SK-N-MC (cell line): Measurements from ENCODE around the gene PRSS8.
"Not testable (repeated sequence)": the region's sequence is repeated elsewhere in the genome, so short reads cannot be mapped to it uniquely, and the experiment has no call there.

Source experiments
- DNase-seq: peaks from one replicate; pipeline ENCODE4 v3.0.0-alpha.2; 2011; ENCODE audit warnings: low read depth, low spot score
- H3K27ac ChIP-seq: fragments of 200-600 bp; sonication (generic); 2 replicates; pipeline ENCODE4 v1.5.1; 2016; ENCODE audit warnings: mixed run types
- H3K36me3 ChIP-seq: fragments of 200-600 bp; sonication (generic); 2 replicates; pipeline ENCODE4 v1.6.1; 2017; ENCODE audit warnings: antibody characterized with exemption, low read length, mixed read lengths; ENCODE audit not compliant: insufficient read depth
- H3K4me3 ChIP-seq: fragments of 200-600 bp; sonication (generic); 2 replicates; pipeline ENCODE4 v1.5.1; 2016
- H3K9ac ChIP-seq: fragments of 200-600 bp; sonication (generic); 2 replicates; pipeline ENCODE4 v1.8.0; 2017; ENCODE audit warnings: mixed run types, mixed read lengths; ENCODE audit not compliant: insufficient read length
- H3K9me3 ChIP-seq: fragments of 200-600 bp; sonication (generic); 2 replicates; pipeline ENCODE4 v1.6.1; 2017; ENCODE audit warnings: low read depth, mild to moderate bottlenecking, antibody characterized with exemption, low read length, moderate library complexity, mixed read lengths
- EZH2 ChIP-seq: fragments of 200-600 bp; sonication (generic); IDR thresholded peaks from one replicate; pipeline ENCODE4 v1.6.1; 2017; ENCODE audit warnings: antibody characterized with exemption
- FOXP2 ChIP-seq: optimal IDR thresholded peaks from 2 replicates; pipeline ENCODE3; 2011; ENCODE audit warnings: mild to moderate bottlenecking, moderate library complexity; ENCODE audit not compliant: insufficient read depth; ENCODE audit errors: extremely low read length, control extremely low read depth
- POLR2AphosphoS5 ChIP-seq: IDR thresholded peaks from 2 replicates; pipeline ENCODE4 v1.6.1; 2012; ENCODE audit warnings: mild to moderate bottlenecking, low read depth, low read length, borderline replicate concordance

The PRSS8 gene

DNA sequence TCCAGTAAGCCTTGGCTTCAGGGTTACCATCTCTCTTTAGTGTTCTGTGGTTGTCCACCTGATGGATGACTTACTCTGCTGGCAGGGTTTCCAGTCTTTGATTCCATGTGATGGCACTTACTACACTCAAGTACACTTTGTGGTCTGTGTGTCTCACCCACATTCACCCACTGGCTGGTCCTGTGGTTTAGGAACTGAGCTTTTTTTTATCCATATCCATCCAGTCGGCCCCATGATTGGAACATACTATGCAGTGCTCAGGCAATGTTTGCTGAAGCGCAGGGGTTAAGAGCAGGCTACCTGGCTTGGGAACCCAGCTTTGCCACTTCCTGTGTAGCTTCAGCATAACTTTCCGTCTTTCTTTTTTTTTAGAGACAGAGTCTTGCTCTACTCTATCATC lies 41.6 kb upstream of the PRSS8 start:
- no peak for DNase-seq
- Histone ChIP-seq H3K9ac (no peak overlapping the region), H3K4me3 (no peak overlapping the region), H3K36me3 (peaks cover 14% of the 10 kb centered on the region), H3K9me3 (no peaks in the 10 kb centered on the region), H3K27ac (no peak overlapping the region)
- TF ChIP-seq FOXP2 = no peak
- TF ChIP-seq EZH2 = no peak
- no peak for TF ChIP-seq POLR2AphosphoS5

DNA sequence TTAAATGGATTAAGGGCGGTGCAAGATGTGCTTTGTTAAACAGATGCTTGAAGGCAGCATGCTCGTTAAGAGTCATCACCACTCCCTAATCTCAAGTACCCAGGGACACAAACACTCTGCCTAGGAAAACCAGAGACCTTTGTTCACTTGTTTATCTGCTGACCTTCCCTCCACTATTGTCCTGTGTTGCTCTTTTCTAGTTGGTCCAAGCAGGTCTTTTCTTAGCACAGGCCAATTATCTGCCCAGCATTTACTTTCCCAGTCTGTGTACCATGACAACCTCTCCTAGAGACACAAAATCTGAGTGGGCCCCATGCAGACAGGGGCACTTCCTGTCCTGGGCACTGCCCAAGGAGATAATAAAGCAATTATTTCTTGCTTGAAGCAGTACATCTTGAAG lies 34.5 kb upstream of the PRSS8 start:
- H3K27ac ChIP-seq, H3K36me3 ChIP-seq, DNase-seq, H3K9me3 ChIP-seq, H3K9ac ChIP-seq, H3K4me3 ChIP-seq: not testable (repeated sequence)

DNA sequence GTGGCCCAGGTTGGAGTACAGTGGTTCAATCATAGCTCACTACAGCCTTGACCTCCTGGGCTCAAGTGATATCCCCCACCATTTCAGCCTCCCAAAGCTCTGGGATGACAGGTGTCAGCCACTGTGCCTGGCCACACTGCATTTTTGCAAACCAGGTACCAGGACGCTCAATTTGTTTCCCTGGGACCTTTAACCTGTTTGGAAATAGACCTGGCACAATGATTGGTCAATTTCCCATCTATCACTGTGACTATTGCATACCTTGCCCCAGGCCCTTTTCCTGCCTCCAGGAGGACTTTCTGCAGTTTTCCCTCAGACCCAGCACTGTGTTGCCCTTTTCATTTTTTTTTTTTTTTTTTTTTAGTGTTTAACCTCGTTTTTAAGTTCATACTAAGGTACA lies 33.3 kb upstream of the PRSS8 start:
- H3K27ac ChIP-seq = no peak overlapping the region
- H3K4me3 ChIP-seq = no peak overlapping the region
- H3K36me3 ChIP-seq = no peaks in the 10 kb centered on the region
- H3K9me3 ChIP-seq = no peaks in the 10 kb centered on the region
- TF ChIP-seq POLR2AphosphoS5 = no peak
- TF ChIP-seq EZH2 = no peak
- no peak for TF ChIP-seq FOXP2
- no peak overlapping the region for H3K9ac ChIP-seq
- no peak for DNase-seq

DNA sequence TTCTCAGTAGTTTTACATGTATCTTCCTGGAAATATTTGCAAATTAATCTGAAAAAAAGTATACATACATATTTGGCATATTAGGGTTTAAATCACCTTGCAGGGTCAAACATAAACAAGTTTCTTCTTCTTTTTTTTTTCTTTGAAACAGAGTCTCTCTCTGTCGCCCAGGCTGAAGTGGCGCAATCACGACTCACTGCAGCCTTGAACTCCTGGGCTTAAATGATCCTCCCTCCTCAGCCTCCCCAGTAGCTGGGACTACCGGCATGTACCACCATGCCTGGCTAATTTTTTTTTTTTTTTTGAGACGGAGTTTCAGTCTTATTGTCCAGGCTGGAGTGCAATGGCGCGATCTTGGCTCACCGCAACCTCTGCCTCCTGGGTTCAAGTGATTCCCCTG lies 31.8 kb upstream of the PRSS8 start:
- TF ChIP-seq EZH2 (no peak), POLR2AphosphoS5 (no peak), FOXP2 (no peak)
- H3K4me3 ChIP-seq = no peak overlapping the region
- H3K9ac ChIP-seq = no peak overlapping the region
- no peak for DNase-seq
- no peaks in the 10 kb centered on the region for H3K9me3 ChIP-seq
- H3K36me3 ChIP-seq = no peaks in the 10 kb centered on the region
- no peak overlapping the region for H3K27ac ChIP-seq

DNA sequence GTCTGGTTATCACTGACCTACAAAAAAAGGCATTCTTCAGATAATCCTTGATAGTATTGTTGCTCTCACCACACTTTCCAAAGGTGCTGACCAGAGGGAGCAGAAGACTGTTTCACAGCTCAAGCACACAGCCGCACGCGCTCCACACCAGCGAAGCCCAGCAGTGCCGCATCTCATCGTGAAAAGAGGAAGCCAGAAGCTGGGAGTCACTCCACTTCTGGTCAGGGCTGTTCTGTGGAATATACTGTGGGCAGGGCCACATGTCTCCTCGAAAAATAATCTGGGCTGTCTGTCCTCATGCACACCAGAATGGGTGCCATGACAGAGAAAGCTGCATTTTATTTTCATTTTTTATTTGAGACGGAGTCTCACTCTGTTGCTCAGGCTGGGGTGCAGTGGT lies 21.6 kb upstream of the PRSS8 start:
- TF ChIP-seq EZH2 (no peak), POLR2AphosphoS5 (no peak), FOXP2 (no peak)
- H3K9ac ChIP-seq = no peak overlapping the region
- H3K27ac ChIP-seq = no peak overlapping the region
- no peak for DNase-seq
- no peaks in the 10 kb centered on the region for H3K36me3 ChIP-seq
- no peak overlapping the region for H3K4me3 ChIP-seq
- H3K9me3 ChIP-seq = no peaks in the 10 kb centered on the region

DNA sequence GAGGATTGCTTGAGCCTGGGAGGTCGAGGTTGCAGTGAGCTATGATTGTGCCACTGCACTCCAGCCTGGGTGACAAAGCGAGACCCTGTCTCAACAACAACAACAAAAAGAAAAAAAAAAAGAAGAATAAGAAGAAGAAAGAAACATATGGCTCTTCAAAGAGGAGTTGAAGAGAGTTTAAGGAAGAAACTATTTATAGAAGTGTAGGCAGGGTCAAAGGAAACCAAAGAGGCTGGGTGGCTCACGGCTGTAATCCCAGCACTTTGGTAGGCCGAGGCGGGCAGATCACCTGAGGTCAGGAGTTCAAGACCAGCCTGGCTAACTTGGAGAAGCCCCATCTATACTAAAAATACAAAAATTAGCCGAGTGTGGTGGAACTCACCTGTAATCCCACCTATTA lies 15.4 kb upstream of the PRSS8 start:
- H3K27ac ChIP-seq, DNase-seq, H3K9me3 ChIP-seq, H3K9ac ChIP-seq, H3K4me3 ChIP-seq, H3K36me3 ChIP-seq: not testable (repeated sequence)

DNA sequence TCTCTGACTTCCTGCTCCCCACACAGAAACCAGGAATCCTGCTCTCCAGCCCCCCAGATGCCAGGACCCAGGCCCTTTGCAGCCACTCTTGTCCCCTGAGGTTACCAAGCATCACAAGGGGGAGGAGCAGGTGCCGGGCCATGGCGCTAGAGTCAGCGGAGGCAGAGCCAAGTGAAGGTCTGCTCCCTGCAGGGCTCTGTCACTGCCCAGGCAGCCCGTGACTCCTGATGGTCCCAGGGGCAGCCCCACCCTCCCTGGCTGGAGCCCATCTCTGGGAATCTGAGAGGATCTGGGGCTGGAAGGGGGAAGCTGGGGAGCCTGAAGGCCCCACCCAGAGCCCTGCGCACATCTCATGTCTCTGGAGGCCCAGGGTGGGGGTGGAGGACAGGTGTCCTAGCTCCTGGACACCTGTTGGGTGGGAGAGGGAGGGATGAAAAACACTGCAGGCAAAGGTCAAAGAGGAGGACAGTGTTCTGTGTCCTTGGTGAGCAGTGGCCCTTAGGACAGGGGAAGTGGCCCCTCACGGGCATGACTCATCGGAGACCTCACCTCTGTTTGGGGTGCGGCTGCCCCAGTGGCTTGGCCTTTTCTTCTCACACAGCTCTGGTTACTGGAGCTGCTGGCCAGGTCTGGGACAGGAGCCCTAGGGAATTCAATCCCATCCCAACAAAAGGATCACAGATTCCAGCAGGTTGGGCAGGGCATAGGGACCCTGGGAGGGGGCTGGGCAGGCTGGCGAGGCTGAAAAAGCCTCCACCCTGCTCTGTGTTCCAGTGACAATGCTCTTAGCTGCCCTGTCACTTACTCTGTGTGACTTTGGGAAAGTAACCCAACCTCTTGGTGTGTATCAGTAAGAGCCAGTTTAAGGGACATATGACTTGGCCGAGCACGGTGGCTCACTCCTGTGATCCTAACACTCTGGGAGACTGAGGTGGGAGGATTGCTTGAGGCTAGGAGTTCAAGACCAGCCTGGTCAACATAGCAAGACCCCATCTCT lies 14.7 kb upstream of the PRSS8 start, which contains the start of gene PRSS36:
Gene PRSS36, minus strand, starts transcription at position 173 of the 997 bp plus-strand sequence. Its CDS starts 31 bp downstream, at position 142.
- no peak within 1 kb of the TSS for H3K4me3 ChIP-seq
- H3K9ac ChIP-seq = no peak within 1 kb of the TSS
- H3K27ac ChIP-seq = no peak within 1 kb of the TSS

DNA sequence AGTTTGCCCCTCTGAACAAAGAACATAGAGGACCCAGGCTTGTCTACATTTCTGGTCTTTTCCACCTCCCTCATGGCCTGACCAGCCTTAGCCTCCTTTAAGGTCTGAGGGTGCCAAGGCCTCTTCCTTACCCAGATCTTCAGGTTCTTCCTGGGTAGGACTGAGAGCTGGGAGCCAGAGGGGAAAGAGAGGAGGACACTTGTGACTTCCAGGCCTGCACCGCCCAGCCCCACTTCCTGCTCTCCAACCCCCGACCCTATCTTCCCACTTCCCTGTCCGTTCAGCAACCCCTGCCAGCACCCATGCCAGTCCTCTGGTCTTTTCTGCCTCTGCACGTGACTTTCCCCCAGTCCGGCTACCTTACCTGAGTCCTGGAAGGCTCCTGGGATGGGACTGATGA lies 13.8 kb upstream of the PRSS8 start:
- no peaks in the 10 kb centered on the region for H3K9me3 ChIP-seq
- H3K27ac ChIP-seq = no peak overlapping the region
- no peak for DNase-seq
- H3K4me3 ChIP-seq = no peak overlapping the region
- no peak for TF ChIP-seq EZH2
- no peak for TF ChIP-seq FOXP2
- TF ChIP-seq POLR2AphosphoS5 = no peak
- H3K36me3 ChIP-seq = no peaks in the 10 kb centered on the region
- no peak overlapping the region for H3K9ac ChIP-seq

More for the DNA sequence above, 14.7 kb upstream of the PRSS8 start, which contains the start of gene PRSS36:
- DNase-seq = no peak
- no peak for TF ChIP-seq EZH2
- TF ChIP-seq POLR2AphosphoS5 = no peak
- no peaks in the 10 kb centered on the region for H3K36me3 ChIP-seq
- no peaks in the 10 kb centered on the region for H3K9me3 ChIP-seq

DNA sequence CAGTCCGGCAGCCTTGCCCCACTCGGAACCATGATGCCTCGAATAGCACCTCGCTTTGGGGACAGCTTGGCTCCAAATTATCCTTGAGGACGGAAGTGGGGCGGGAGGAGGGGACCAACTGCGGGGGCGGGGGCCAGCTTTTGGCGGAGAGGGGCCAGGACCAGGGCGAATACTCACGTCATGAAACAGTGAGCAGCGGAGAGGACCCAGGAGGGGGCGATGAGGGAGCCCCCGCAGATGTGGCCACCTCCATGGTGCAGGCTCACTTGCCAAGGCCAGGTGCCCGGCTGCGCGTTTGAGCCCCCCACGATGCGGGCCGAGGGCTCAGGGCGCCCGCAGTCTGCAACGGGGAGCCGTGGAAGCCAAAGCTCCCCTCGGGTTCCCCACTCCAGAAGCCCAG lies 13.4 kb upstream of the PRSS8 start:
- H3K9me3 ChIP-seq = no peaks in the 10 kb centered on the region
- no peak overlapping the region for H3K9ac ChIP-seq
- no peak overlapping the region for H3K27ac ChIP-seq
- DNase-seq = no peak
- TF ChIP-seq EZH2 = no peak
- TF ChIP-seq POLR2AphosphoS5 = no peak
- no peak for TF ChIP-seq FOXP2
- H3K4me3 ChIP-seq = no peak overlapping the region
- no peaks in the 10 kb centered on the region for H3K36me3 ChIP-seq
